ENCODE data around the gene CARD14. TPM values are rescaled to one million over a fixed set of nuclear protein-coding genes. Genes with fewer than 3 reads are reported as not detected.

CARD14 gene
- total and polyA plus RNA-seq, 2 of the 13 experiments (the other 11 are each of a cell fraction or from before 2014, with no cell fraction given), result 0.11 TPM; not detected in 1

GRCh38 chr17:80204626-80205468 is 35.0 kb downstream of the CARD14 start:
- 92% methylated on average over 6 of the region's 19 CpGs for WGBS (ENCODE audit: low lambda C conversion rate)
- Histone ChIP-seq H3K4me2 (ENCODE audit: low read depth, low read length) (no peak overlapping the region), H3K79me2 (ENCODE audit: insufficient read depth, low read length) (no peaks in the 10 kb centered on the region), H4K20me1 (ENCODE audit: insufficient read depth, low read length) (no peaks in the 10 kb centered on the region), H3K4me3 (replicated peaks in 1 of 3; ENCODE audit: insufficient read depth in 1 of 3, low read depth in 2 of 3, low read length in 3 of 3) (no peak overlapping the region), H3K9me3 (ENCODE audit: low read length) (no peaks in the 10 kb centered on the region), H3K4me1 (ENCODE audit: insufficient read depth, low read length) (no peaks in the 10 kb centered on the region), H2AFZ (ENCODE audit: low read length) (no peak overlapping the region), H3K27ac (ENCODE audit: extremely low read length, insufficient read depth, low read length) (no peak overlapping the region), H3K27me3 (ENCODE audit: control insufficient read depth in 1 of 2, insufficient read depth in 2 of 2, low read length in 2 of 2) (no peaks in the 10 kb centered on the region), H3K9ac (ENCODE audit: insufficient read depth, low read depth, low read length) (no peak overlapping the region), H3K36me3 (replicated peaks in 1 of 2; ENCODE audit: control insufficient read depth in 1 of 2, insufficient read depth in 2 of 2, low read length in 2 of 2) (peaks cover 2% of the 10 kb centered on the region in 2 experiments; a peak in 2 of 5 replicates)
- ATAC-seq, result peak; percentile 7; the same call in 2 of the 3 replicates
- intact Hi-C loops (cut with micrococcal nuclease; ENCODE audit: unreplicated experiment) (no loop called here), in situ Hi-C loops (cut with HindIII; ENCODE audit: extremely low pct_ligation_motif_present, low pct_unique_long_range_greater_than_20kb) (no loop called here)
- BruUV-seq (replicated peaks), result no TSS peak
- FAIRE-seq, result no peak
- ChIA-PET POLR2A (interaction anchor here (0.6 kb wide), 1 partner anchor 59 kb away, joined by 3 read pairs; no protein-coding TSS in a partner anchor), CTCF (ENCODE audit: low intra/inter-chr PET ratio, low total read pairs) (no interaction called here)
- TF ChIP-seq IKZF4 (CRISPR knock-in tag; IDR thresholded peaks at IDR 0.05; ENCODE audit: borderline replicate concordance, low read depth, not compliant biosample characterization) (no peak), DNMT1 (CRISPR knock-in tag; IDR thresholded peaks at IDR 0.05) (no peak), PAX8 (CRISPR knock-in tag; IDR thresholded peaks at IDR 0.05; ENCODE audit: borderline replicate concordance) (no peak), ZBTB39 (CRISPR knock-in tag; IDR thresholded peaks at IDR 0.05) (no peak), ZNF329 (CRISPR knock-in tag; IDR thresholded peaks at IDR 0.05; ENCODE audit: low read depth) (no peak), PCBP1 (IDR thresholded peaks at IDR 0.05; ENCODE audit: borderline replicate concordance, low read depth, low read length) (0 out of 2 replicates have a peak, but pooled peaks have one; percentile 48), HOXA3 (CRISPR knock-in tag; IDR thresholded peaks at IDR 0.05) (no peak), ZNF280B (CRISPR knock-in tag; IDR thresholded peaks at IDR 0.05; ENCODE audit: borderline replicate concordance) (no peak), ATM (IDR thresholded peaks at IDR 0.05; ENCODE audit: borderline replicate concordance) (no peak), RERE (CRISPR knock-in tag; IDR thresholded peaks at IDR 0.05; ENCODE audit: low read depth) (no peak), AGO1 (IDR thresholded peaks at IDR 0.05; ENCODE audit: low read depth, low read length, poor library complexity, severe bottlenecking) (no peak), HNRNPK (IDR thresholded peaks at IDR 0.05; ENCODE audit: low read depth, low read length, poor library complexity, severe bottlenecking) (peak; percentile 52)
- no peak for DNase-seq (ENCODE audit: low spot score)
